Endothelial cell of umbilical vein (primary cell): ENCODE measurements around the gene SINHCAF. TPM values are rescaled to one million over a fixed set of nuclear protein-coding genes. Genes with fewer than 3 reads are reported as not detected.

Source experiments
- BruUV-seq: library from RNA; stranded (reverse); fragments of 400-500 nt; replicated peaks from 2 replicates; lab custom pipeline; 2021; lab: Mats Ljungman, UMichigan
- CTCF ChIA-PET: fragments of 300-600, 350-600 bp; sonication (Branson Sonifier 250); formaldehyde crosslinking; loops from one replicate; lab custom pipeline; 2021; ENCODE audit warnings: antibody characterized with exemption, inconsistent platforms; lab: Charles Lee
- POLR2A ChIA-PET: fragments of 300-600, 350-600 bp; sonication (Branson Sonifier 250); formaldehyde crosslinking; loops from one replicate; lab custom pipeline; 2021; ENCODE audit warnings: antibody characterized with exemption, inconsistent platforms; lab: Charles Lee
- DNase-seq: peaks from one replicate; pipeline ENCODE4 v3.0.0-alpha.2; 2011; ENCODE audit warnings: low read depth, low spot score
- FAIRE-seq: peaks from 2 replicates; lab custom pipeline; 2011; peaks lifted over from hg19 to GRCh38; lab: Jason Lieb, UNC
- H2AFZ ChIP-seq: 2 replicates; pipeline ENCODE4 v1.6.0; 2012; ENCODE audit warnings: low read depth, low read length, control low read depth, inconsistent platforms
- H3K27ac ChIP-seq: 2 replicates; pipeline ENCODE4 v1.5.1; 2011; ENCODE audit warnings: low read depth, mild to moderate bottlenecking, control low read depth, low read length, moderate library complexity; ENCODE audit not compliant: insufficient read depth
- H3K27me3 ChIP-seq, 2 experiments: 2 replicates each; pipeline versions ENCODE4 v1.6.0 to v1.6.1; 2011; ENCODE audit warnings: low read length in 2 of 2, mixed read lengths in 1 of 2; ENCODE audit not compliant: control insufficient read depth in 2 of 2, insufficient read depth in 2 of 2
- H3K36me3 ChIP-seq, 2 experiments: 2 replicates in 1 of 2; 3 replicates in 1 of 2; pipeline ENCODE4 v1.5.1; 2011; ENCODE audit warnings: low read length in 2 of 2, mild to moderate bottlenecking in 1 of 2, moderate library complexity in 1 of 2; ENCODE audit not compliant: control insufficient read depth in 2 of 2, insufficient read depth in 2 of 2; ENCODE audit errors: extremely low read depth in 1 of 2
- H3K4me1 ChIP-seq: 3 replicates; pipeline ENCODE4 v1.5.1; 2011; ENCODE audit warnings: mild to moderate bottlenecking, low read length; ENCODE audit not compliant: control insufficient read depth, insufficient read depth; ENCODE audit errors: extremely low read depth
- H3K4me2 ChIP-seq: 2 replicates; pipeline ENCODE4 v1.6.1; 2011; ENCODE audit warnings: low read length, control low read depth, mixed read lengths; ENCODE audit not compliant: insufficient read depth
- H3K4me3 ChIP-seq, 3 experiments: fragments of 200-600 bp in 1 of 3; sonication (generic), shearing (Covaris generic) in 1 of 3; replicated peaks in 1 of 3; 2 replicates each; pipeline ENCODE4 v1.5.1; 2011 to 2016; ENCODE audit warnings: control low read depth in 3 of 3, low read length in 3 of 3, mild to moderate bottlenecking in 2 of 3, inconsistent platforms in 1 of 3, low read depth in 1 of 3, moderate library complexity in 1 of 3; ENCODE audit not compliant: insufficient read depth in 1 of 3
- H3K79me2 ChIP-seq: 2 replicates; pipeline ENCODE4 v1.6.0; 2012; ENCODE audit warnings: low read length, inconsistent platforms; ENCODE audit not compliant: control insufficient read depth, insufficient read depth
- H3K9ac ChIP-seq: replicated peaks from 2 replicates; pipeline ENCODE3; 2011; ENCODE audit warnings: low read length, control low read depth; ENCODE audit not compliant: insufficient read depth; ENCODE audit errors: extremely low read depth
- H3K9me1 ChIP-seq: replicated peaks from 3 replicates; pipeline ENCODE4 v1.6.0; 2011; ENCODE audit warnings: mild to moderate bottlenecking, low read length; ENCODE audit not compliant: control insufficient read depth, insufficient read depth; ENCODE audit errors: extremely low read depth
- H3K9me3 ChIP-seq: replicated peaks from 2 replicates; pipeline ENCODE4 v1.5.1; 2012; ENCODE audit warnings: low read length, inconsistent platforms; ENCODE audit not compliant: control insufficient read depth, insufficient read depth
- H4K20me1 ChIP-seq: replicated peaks from 2 replicates; pipeline ENCODE3; 2011; ENCODE audit warnings: mild to moderate bottlenecking, low read length; ENCODE audit not compliant: control insufficient read depth, insufficient read depth; ENCODE audit errors: extremely low read depth
- CTCF ChIP-seq, 2 donors: IDR thresholded peaks; 1 replicate in 1 of 2; 2 replicates in 1 of 2; pipeline ENCODE4 v1.5.1; 2011; ENCODE audit warnings: low read length in 2 of 2, mild to moderate bottlenecking in 2 of 2, moderate library complexity in 2 of 2, control low read depth in 1 of 2, inconsistent platforms in 1 of 2, low read depth in 1 of 2; ENCODE audit not compliant: insufficient read depth in 1 of 2; ENCODE audit errors: extremely low read depth in 1 of 2
- EZH2 ChIP-seq: IDR thresholded peaks from 2 replicates; pipeline ENCODE4 v1.6.1; 2012; ENCODE audit warnings: borderline replicate concordance, low read depth, mild to moderate bottlenecking, moderate library complexity, low read length, inconsistent platforms; ENCODE audit not compliant: severe bottlenecking
- FOS ChIP-seq: IDR thresholded peaks from 2 replicates; pipeline ENCODE4 v1.6.1; 2011; ENCODE audit warnings: mild to moderate bottlenecking, low read length, moderate library complexity, borderline replicate concordance; ENCODE audit not compliant: insufficient read depth
- GATA2 ChIP-seq: IDR thresholded peaks from 2 replicates; pipeline ENCODE4 v1.7.0; 2011; ENCODE audit warnings: low read depth, mild to moderate bottlenecking, moderate library complexity, mixed read lengths, low read length; ENCODE audit not compliant: insufficient read length, insufficient read depth
- JUN ChIP-seq: IDR thresholded peaks from 2 replicates; pipeline ENCODE4 v1.6.1; 2011; ENCODE audit warnings: borderline replicate concordance, low read depth; ENCODE audit not compliant: insufficient read length, insufficient read depth
- MAX ChIP-seq: IDR thresholded peaks from 2 replicates; pipeline ENCODE4 v1.6.1; 2011; ENCODE audit not compliant: insufficient read depth, insufficient read length
- MYC ChIP-seq: IDR thresholded peaks from one replicate; pipeline ENCODE4 v1.6.1; 2011; ENCODE audit warnings: mild to moderate bottlenecking, low read depth, low read length
- POLR2A ChIP-seq: IDR thresholded peaks from 2 replicates; pipeline ENCODE4 v1.6.1; 2012; ENCODE audit warnings: low read depth, mild to moderate bottlenecking, control low read depth, low read length
- POLR2AphosphoS5 ChIP-seq: IDR thresholded peaks from 2 replicates; pipeline ENCODE4 v1.6.1; 2012; ENCODE audit warnings: low read depth, mild to moderate bottlenecking, control low read depth, low read length, moderate library complexity; ENCODE audit not compliant: insufficient read depth
- dilution Hi-C: fragments of 300-500 bp; cut with MboI; formaldehyde crosslinking; loops from one replicate; pipeline ENCODE4 v1.15.0; 2019; ENCODE audit warnings: low sequenced_read_pairs; ENCODE audit not compliant: extremely low pct_ligation_motif_present
- intact Hi-C: fragments of 100-400 bp; cut with micrococcal nuclease; formaldehyde crosslinking; loops from one replicate; pipeline ENCODE4 v1.10.0; 2022
- polyA plus RNA-seq, 4 experiments: library from polyadenylated mRNA; depleted of rRNA in 3 of 4; stranded (reverse) in 3 of 4; unstranded in 1 of 4; fragments of >200 nt; gene quantifications; 2 replicates each; pipeline versions ENCODE4 v1.2.1 to v1.2.3, GENCODE V29; 2011 to 2012; ENCODE audit warnings: missing spikeins in 1 of 4
- total RNA-seq: library from RNA; stranded (reverse); gene quantifications from 2 replicates; pipeline ENCODE4 v1.2.3, GENCODE V29; 2021

The SINHCAF gene
- total and polyA plus RNA-seq, 2 donors (not counting 3 experiments of a cell fraction or from before 2014, with no cell fraction given), result 19.3 to 83.4 TPM

DNA sequence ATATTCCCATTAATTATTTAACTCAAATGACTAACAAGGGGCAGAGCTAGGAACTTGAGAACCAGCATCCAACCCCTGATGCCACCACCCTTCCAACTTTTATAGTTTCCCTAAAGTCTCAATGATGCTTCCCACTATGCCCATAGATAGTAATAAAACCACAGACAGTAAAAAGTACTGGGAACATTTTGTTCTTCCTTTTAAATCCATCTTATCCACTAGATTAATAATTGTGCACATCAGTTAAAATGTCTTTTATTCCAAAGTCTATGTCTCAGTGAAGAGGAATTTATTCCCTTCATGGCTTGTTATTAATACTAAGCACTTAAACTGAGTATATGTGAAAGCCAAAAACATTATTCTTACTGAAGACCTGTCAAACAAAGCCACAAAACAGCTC, 45.8 kb downstream of the SINHCAF start:
- Histone ChIP-seq H4K20me1 (no peaks in the 10 kb centered on the region), H3K27ac (no peak overlapping the region), H3K27me3 (no peaks in the 10 kb centered on the region), H3K4me3 (no peak overlapping the region), H3K36me3 (peaks cover 4 to 6% of the 10 kb centered on the region in 2 experiments), H3K4me1 (no peaks in the 10 kb centered on the region), H2AFZ (no peak overlapping the region), H3K9ac (no peak overlapping the region), H3K4me2 (no peak overlapping the region), H3K9me3 (no peaks in the 10 kb centered on the region), H3K79me2 (no peaks in the 10 kb centered on the region), H3K9me1 (no peaks in the 10 kb centered on the region)
- DNase-seq (no peak), FAIRE-seq (no peak)
- dilution Hi-C loops (no loop called here), intact Hi-C loops (no loop called here)
- no TSS peak for BruUV-seq
- ChIA-PET CTCF (interaction anchor here (1.4 kb wide), 1 partner anchor 8 kb away, joined by 4 read pairs; no protein-coding TSS in a partner anchor), POLR2A (no interaction called here)
- TF ChIP-seq MYC, result no peak
- no peak for TF ChIP-seq MAX
- no peak for TF ChIP-seq POLR2A
- no peak for TF ChIP-seq JUN
- TF ChIP-seq EZH2, result no peak

DNA sequence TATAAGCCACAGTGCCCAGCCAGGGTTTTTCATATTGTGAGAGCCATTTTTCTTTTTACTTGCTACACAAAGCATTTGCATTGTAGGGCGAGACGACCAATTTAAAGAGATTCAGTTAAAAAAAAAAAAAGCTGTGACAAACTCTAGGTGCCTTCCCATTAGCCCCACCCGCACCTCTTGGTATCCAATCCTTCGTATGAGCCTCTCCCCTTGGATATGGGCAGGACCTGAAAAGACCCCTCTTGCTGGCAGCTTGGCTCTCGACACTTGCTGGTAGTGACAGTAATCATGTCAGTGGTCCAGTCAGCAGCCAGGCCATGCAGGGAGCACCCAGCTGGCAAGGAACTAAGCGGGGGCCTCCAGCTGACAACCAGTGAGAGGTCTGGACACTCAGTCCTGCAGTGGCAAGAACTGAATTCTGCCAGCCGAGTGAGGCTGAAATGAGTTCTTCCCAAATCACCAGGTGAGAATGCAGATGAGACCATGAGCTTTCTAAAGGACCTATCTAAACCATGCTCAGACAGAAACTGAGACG, 46.5 kb downstream of the SINHCAF start:
- no TSS peak for BruUV-seq
- peaks cover under 1% of the 10 kb centered on the region for H4K20me1 ChIP-seq
- H3K27ac ChIP-seq, result no peak overlapping the region
- H3K79me2 ChIP-seq, result no peaks in the 10 kb centered on the region
- no peak overlapping the region for H3K9ac ChIP-seq
- dilution Hi-C loops, result no loop called here
- ChIA-PET CTCF (interaction anchor here (1.4 kb wide), 1 partner anchor 8 kb away, joined by 4 read pairs; no protein-coding TSS in a partner anchor), POLR2A (no interaction called here)
- FAIRE-seq, result no peak
- no peaks in the 10 kb centered on the region for H3K27me3 ChIP-seq
- H3K36me3 ChIP-seq, result peaks cover 4 to 6% of the 10 kb centered on the region in 2 experiments
- intact Hi-C loops, result no loop called here
- H3K9me3 ChIP-seq, result no peaks in the 10 kb centered on the region
- H3K4me2 ChIP-seq, result no peak overlapping the region
- no peak overlapping the region for H2AFZ ChIP-seq
- TF ChIP-seq MAX, result no peak
- no peak for TF ChIP-seq MYC
- TF ChIP-seq GATA2, result no peak
- TF ChIP-seq EZH2, result no peak
- TF ChIP-seq POLR2AphosphoS5, result no peak
- TF ChIP-seq CTCF (IDR thresholded peaks at IDR 0.05; ENCODE audit: extremely low read depth in 1 of 2, insufficient read depth in 1 of 2, low read depth in 1 of 2, low read length in 2 of 2), result no peak
- TF ChIP-seq JUN, result no peak
- TF ChIP-seq POLR2A, result no peak
- TF ChIP-seq FOS, result no peak
- DNase-seq, result no peak
- no peaks in the 10 kb centered on the region for H3K4me1 ChIP-seq
- H3K9me1 ChIP-seq, result no peaks in the 10 kb centered on the region
- no peak overlapping the region for H3K4me3 ChIP-seq
